WTC11 (cell line): ENCODE results near the gene DNAJC7. TPM values are rescaled to one million over a fixed set of nuclear protein-coding genes. Genes with fewer than 3 reads are reported as not detected.

Experiments used
- ATAC-seq: fragments of 200-7000 bp; cut with Tn5 transposase; 2 replicates; pipeline ENCODE4 v1.10.0; 2021; ENCODE audit warnings: mild to moderate bottlenecking, moderate library complexity
- CTCF ChIA-PET: fragments of 300-600 bp; sonication (Branson Sonifier 250); formaldehyde crosslinking; loops from one replicate; lab custom pipeline; 2021; ENCODE audit warnings: antibody characterized with exemption; lab: Charles Lee
- POLR2A ChIA-PET: fragments of 350-600 bp; sonication (Branson Sonifier 250); formaldehyde crosslinking; loops from one replicate; lab custom pipeline; 2021; ENCODE audit warnings: antibody characterized with exemption; lab: Charles Lee
- DNase-seq: peaks from one replicate; pipeline ENCODE4 v3.0.0; 2021; ENCODE audit warnings: low spot score
- H3K27ac Mint-ChIP-seq: 2 replicates; pipeline ENCODE4 v1.8.0; 2021; ENCODE audit warnings: mixed read lengths
- H3K27me3 Mint-ChIP-seq: 2 replicates; pipeline ENCODE4 v1.8.0; 2021; ENCODE audit warnings: low read depth, mild to moderate bottlenecking, moderate library complexity, mixed read lengths
- H3K36me3 Mint-ChIP-seq: 2 replicates; pipeline ENCODE4 v1.8.0; 2021; ENCODE audit warnings: mixed read lengths
- H3K4me1 Mint-ChIP-seq: 2 replicates; pipeline ENCODE4 v1.8.0; 2022; ENCODE audit warnings: mixed read lengths
- H3K4me3 Mint-ChIP-seq: 2 replicates; pipeline ENCODE4 v1.8.0; 2021; ENCODE audit warnings: mild to moderate bottlenecking, moderate library complexity, mixed read lengths
- H3K9me3 Mint-ChIP-seq: 2 replicates; pipeline ENCODE4 v1.8.0; 2021; ENCODE audit warnings: mixed read lengths
- GTF2I ChIP-seq: fragments of 250-450 bp; sonication (Bioruptor Pico); conservative IDR thresholded peaks from 2 replicates; pipeline ENCODE4 v1.4.0; 2021; ENCODE audit warnings: mild to moderate bottlenecking
- JAZF1 ChIP-seq: fragments of 250-450 bp; sonication (Bioruptor Pico); IDR thresholded peaks from 2 replicates; pipeline ENCODE4 v1.9.0; 2021; ENCODE audit warnings: moderate library complexity, mild to moderate bottlenecking, inconsistent platforms
- OVOL2 ChIP-seq: fragments of 250-450 bp; sonication (Bioruptor Pico); IDR thresholded peaks from 2 replicates; pipeline ENCODE4 v1.9.0; 2021; ENCODE audit warnings: mild to moderate bottlenecking, borderline replicate concordance
- PRRX2 ChIP-seq: fragments of 250-450 bp; sonication (Bioruptor Pico); IDR thresholded peaks from 2 replicates; pipeline ENCODE4 v1.8.0; 2021; ENCODE audit warnings: mild to moderate bottlenecking
- SOX15 ChIP-seq: fragments of 250-450 bp; sonication (Bioruptor Pico); IDR thresholded peaks from 2 replicates; pipeline ENCODE4 v1.9.0; 2021; ENCODE audit warnings: mild to moderate bottlenecking
- ZNF416 ChIP-seq: fragments of 250-450 bp; sonication (Bioruptor Pico); IDR thresholded peaks from 2 replicates; pipeline ENCODE4 v1.9.0; 2021; ENCODE audit warnings: mild to moderate bottlenecking, inconsistent platforms
- total RNA-seq: library from RNA; stranded (reverse); gene quantifications from 3 replicates; pipeline ENCODE4 v1.2.3, GENCODE V29; 2021
- TF ChIP-seq, protein P1 (sequence below): sonication (generic); formaldehyde crosslinking; IDR thresholded peaks from 2 replicates; pipeline ENCODE4 v1.8.0; 2023; ENCODE audit warnings: mild to moderate bottlenecking, missing genetic modification reagents
- TF ChIP-seq, protein P2 (sequence below): fragments of 200-600 bp; IDR thresholded peaks from 2 replicates; pipeline ENCODE4 v1.8.0; 2022; ENCODE audit warnings: antibody characterized with exemption
- TF ChIP-seq, protein P3 (sequence below): fragments of 250-450 bp; sonication (Bioruptor Pico); IDR thresholded peaks from 2 replicates; pipeline ENCODE4 v1.9.0; 2021; ENCODE audit warnings: mild to moderate bottlenecking, borderline replicate concordance
- TF ChIP-seq, protein P4 (sequence below): sonication (generic); formaldehyde crosslinking; IDR thresholded peaks from 2 replicates; pipeline ENCODE4 v1.8.1; 2023; ENCODE audit warnings: mild to moderate bottlenecking, moderate library complexity, missing genetic modification reagents
- TF ChIP-seq, protein P5 (sequence below): sonication (generic); formaldehyde crosslinking; IDR thresholded peaks from 2 replicates; pipeline ENCODE4 v1.8.1; 2022; ENCODE audit warnings: missing genetic modification reagents, borderline replicate concordance
- TF ChIP-seq, protein P6 (sequence below): sonication (generic); formaldehyde crosslinking; conservative IDR thresholded peaks from 2 replicates; pipeline ENCODE4 v1.8.1; 2023; ENCODE audit warnings: mild to moderate bottlenecking, low read depth, missing genetic modification reagents, moderate library complexity
- TF ChIP-seq, protein P7 (sequence below): sonication (generic); formaldehyde crosslinking; IDR thresholded peaks from 2 replicates; pipeline ENCODE4 v1.8.1; 2023; ENCODE audit warnings: mild to moderate bottlenecking, missing genetic modification reagents, moderate library complexity

Gene DNAJC7
- total RNA-seq, 1 experiment from 2014 or later, result 140 TPM

DNA sequence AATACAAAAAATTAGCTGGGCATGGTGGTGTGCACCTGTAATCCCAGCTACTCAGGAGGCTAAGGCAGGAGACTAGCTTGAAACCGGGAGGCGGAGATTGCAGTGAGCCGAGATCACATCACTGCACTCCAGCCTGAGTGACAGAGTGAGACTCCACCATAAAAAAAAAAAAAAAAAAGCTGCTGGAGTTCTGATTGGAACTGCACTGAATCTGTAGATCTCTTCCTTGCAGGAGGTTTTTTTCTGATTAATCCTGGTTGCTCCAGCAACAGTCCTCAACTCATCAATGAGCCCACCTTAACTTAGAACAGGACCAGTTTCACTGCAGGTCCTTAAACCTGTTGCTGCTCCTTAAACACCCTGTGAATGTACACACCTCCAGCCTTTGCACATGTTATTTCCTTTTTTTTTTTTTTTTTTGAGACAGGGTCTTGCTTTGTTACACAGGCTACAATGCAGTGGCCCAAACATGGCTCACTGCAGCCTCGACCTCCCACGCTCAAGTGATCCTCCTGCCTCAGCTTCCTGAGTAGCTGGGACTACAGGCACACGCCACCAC lies 88.5 kb downstream of the DNAJC7 start:
- ChIA-PET POLR2A (no interaction called here), CTCF (interaction anchor here (0.6 to 5.2 kb wide), 2 partner anchors 31 to 1036 kb away, joined by 4 to 56 read pairs; no protein-coding TSS in a partner anchor)
- Mint-ChIP-seq H3K9me3 (no peaks in the 10 kb centered on the region), H3K36me3 (no peaks in the 10 kb centered on the region), H3K27me3 (no peaks in the 10 kb centered on the region; the same call in 1 of the 2 replicates), H3K27ac (no peak overlapping the region; the same call in 1 of the 2 replicates), H3K4me1 (peaks cover 14% of the 10 kb centered on the region), H3K4me3 (peak overlapping the region; percentile 96)
- TF ChIP-seq ZNF416 (CRISPR knock-in tag) (no peak), SOX15 (CRISPR knock-in tag) (no peak), PRRX2 (no peak), JAZF1 (CRISPR knock-in tag) (no peak), GTF2I (CRISPR knock-in tag) (no peak), OVOL2 (CRISPR knock-in tag) (no peak)
- TF ChIP-seq, protein P1, sequence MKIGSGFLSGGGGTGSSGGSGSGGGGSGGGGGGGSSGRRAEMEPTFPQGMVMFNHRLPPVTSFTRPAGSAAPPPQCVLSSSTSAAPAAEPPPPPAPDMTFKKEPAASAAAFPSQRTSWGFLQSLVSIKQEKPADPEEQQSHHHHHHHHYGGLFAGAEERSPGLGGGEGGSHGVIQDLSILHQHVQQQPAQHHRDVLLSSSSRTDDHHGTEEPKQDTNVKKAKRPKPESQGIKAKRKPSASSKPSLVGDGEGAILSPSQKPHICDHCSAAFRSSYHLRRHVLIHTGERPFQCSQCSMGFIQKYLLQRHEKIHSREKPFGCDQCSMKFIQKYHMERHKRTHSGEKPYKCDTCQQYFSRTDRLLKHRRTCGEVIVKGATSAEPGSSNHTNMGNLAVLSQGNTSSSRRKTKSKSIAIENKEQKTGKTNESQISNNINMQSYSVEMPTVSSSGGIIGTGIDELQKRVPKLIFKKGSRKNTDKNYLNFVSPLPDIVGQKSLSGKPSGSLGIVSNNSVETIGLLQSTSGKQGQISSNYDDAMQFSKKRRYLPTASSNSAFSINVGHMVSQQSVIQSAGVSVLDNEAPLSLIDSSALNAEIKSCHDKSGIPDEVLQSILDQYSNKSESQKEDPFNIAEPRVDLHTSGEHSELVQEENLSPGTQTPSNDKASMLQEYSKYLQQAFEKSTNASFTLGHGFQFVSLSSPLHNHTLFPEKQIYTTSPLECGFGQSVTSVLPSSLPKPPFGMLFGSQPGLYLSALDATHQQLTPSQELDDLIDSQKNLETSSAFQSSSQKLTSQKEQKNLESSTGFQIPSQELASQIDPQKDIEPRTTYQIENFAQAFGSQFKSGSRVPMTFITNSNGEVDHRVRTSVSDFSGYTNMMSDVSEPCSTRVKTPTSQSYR (CRISPR knock-in tag), result no peak
- TF ChIP-seq, protein P2, sequence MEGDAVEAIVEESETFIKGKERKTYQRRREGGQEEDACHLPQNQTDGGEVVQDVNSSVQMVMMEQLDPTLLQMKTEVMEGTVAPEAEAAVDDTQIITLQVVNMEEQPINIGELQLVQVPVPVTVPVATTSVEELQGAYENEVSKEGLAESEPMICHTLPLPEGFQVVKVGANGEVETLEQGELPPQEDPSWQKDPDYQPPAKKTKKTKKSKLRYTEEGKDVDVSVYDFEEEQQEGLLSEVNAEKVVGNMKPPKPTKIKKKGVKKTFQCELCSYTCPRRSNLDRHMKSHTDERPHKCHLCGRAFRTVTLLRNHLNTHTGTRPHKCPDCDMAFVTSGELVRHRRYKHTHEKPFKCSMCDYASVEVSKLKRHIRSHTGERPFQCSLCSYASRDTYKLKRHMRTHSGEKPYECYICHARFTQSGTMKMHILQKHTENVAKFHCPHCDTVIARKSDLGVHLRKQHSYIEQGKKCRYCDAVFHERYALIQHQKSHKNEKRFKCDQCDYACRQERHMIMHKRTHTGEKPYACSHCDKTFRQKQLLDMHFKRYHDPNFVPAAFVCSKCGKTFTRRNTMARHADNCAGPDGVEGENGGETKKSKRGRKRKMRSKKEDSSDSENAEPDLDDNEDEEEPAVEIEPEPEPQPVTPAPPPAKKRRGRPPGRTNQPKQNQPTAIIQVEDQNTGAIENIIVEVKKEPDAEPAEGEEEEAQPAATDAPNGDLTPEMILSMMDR, result no peak
- TF ChIP-seq, protein P3, sequence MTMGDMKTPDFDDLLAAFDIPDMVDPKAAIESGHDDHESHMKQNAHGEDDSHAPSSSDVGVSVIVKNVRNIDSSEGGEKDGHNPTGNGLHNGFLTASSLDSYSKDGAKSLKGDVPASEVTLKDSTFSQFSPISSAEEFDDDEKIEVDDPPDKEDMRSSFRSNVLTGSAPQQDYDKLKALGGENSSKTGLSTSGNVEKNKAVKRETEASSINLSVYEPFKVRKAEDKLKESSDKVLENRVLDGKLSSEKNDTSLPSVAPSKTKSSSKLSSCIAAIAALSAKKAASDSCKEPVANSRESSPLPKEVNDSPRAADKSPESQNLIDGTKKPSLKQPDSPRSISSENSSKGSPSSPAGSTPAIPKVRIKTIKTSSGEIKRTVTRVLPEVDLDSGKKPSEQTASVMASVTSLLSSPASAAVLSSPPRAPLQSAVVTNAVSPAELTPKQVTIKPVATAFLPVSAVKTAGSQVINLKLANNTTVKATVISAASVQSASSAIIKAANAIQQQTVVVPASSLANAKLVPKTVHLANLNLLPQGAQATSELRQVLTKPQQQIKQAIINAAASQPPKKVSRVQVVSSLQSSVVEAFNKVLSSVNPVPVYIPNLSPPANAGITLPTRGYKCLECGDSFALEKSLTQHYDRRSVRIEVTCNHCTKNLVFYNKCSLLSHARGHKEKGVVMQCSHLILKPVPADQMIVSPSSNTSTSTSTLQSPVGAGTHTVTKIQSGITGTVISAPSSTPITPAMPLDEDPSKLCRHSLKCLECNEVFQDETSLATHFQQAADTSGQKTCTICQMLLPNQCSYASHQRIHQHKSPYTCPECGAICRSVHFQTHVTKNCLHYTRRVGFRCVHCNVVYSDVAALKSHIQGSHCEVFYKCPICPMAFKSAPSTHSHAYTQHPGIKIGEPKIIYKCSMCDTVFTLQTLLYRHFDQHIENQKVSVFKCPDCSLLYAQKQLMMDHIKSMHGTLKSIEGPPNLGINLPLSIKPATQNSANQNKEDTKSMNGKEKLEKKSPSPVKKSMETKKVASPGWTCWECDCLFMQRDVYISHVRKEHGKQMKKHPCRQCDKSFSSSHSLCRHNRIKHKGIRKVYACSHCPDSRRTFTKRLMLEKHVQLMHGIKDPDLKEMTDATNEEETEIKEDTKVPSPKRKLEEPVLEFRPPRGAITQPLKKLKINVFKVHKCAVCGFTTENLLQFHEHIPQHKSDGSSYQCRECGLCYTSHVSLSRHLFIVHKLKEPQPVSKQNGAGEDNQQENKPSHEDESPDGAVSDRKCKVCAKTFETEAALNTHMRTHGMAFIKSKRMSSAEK, result no peak
- TF ChIP-seq, protein P4, sequence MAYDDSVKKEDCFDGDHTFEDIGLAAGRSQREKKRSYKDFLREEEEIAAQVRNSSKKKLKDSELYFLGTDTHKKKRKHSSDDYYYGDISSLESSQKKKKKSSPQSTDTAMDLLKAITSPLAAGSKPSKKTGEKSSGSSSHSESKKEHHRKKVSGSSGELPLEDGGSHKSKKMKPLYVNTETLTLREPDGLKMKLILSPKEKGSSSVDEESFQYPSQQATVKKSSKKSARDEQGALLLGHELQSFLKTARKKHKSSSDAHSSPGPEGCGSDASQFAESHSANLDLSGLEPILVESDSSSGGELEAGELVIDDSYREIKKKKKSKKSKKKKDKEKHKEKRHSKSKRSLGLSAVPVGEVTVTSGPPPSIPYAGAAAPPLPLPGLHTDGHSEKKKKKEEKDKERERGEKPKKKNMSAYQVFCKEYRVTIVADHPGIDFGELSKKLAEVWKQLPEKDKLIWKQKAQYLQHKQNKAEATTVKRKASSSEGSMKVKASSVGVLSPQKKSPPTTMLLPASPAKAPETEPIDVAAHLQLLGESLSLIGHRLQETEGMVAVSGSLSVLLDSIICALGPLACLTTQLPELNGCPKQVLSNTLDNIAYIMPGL, result no peak
- TF ChIP-seq, protein P5, sequence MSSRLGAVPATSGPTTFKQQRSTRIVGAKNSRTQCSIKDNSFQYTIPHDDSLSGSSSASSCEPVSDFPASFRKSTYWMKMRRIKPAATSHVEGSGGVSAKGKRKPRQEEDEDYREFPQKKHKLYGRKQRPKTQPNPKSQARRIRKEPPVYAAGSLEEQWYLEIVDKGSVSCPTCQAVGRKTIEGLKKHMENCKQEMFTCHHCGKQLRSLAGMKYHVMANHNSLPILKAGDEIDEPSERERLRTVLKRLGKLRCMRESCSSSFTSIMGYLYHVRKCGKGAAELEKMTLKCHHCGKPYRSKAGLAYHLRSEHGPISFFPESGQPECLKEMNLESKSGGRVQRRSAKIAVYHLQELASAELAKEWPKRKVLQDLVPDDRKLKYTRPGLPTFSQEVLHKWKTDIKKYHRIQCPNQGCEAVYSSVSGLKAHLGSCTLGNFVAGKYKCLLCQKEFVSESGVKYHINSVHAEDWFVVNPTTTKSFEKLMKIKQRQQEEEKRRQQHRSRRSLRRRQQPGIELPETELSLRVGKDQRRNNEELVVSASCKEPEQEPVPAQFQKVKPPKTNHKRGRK (CRISPR knock-in tag), result no peak
- TF ChIP-seq, protein P6, sequence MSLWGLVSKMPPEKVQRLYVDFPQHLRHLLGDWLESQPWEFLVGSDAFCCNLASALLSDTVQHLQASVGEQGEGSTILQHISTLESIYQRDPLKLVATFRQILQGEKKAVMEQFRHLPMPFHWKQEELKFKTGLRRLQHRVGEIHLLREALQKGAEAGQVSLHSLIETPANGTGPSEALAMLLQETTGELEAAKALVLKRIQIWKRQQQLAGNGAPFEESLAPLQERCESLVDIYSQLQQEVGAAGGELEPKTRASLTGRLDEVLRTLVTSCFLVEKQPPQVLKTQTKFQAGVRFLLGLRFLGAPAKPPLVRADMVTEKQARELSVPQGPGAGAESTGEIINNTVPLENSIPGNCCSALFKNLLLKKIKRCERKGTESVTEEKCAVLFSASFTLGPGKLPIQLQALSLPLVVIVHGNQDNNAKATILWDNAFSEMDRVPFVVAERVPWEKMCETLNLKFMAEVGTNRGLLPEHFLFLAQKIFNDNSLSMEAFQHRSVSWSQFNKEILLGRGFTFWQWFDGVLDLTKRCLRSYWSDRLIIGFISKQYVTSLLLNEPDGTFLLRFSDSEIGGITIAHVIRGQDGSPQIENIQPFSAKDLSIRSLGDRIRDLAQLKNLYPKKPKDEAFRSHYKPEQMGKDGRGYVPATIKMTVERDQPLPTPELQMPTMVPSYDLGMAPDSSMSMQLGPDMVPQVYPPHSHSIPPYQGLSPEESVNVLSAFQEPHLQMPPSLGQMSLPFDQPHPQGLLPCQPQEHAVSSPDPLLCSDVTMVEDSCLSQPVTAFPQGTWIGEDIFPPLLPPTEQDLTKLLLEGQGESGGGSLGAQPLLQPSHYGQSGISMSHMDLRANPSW (CRISPR knock-in tag), result no peak
- TF ChIP-seq, protein P7, sequence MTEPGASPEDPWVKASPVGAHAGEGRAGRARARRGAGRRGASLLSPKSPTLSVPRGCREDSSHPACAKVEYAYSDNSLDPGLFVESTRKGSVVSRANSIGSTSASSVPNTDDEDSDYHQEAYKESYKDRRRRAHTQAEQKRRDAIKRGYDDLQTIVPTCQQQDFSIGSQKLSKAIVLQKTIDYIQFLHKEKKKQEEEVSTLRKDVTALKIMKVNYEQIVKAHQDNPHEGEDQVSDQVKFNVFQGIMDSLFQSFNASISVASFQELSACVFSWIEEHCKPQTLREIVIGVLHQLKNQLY (CRISPR knock-in tag), result no peak
- no peak for ATAC-seq
- DNase-seq, result no peak
